Uterus (tissue), 2 donors: ENCODE measurements around the gene DGKG.

Experiments used
- POLR2A ChIP-seq, 2 donors: fragments of 450-650 bp; IDR thresholded peaks; one replicate each; pipeline ENCODE4 v1.6.1; 2016; ENCODE audit warnings: antibody characterized with exemption in 2 of 2, mild to moderate bottlenecking in 1 of 2, moderate library complexity in 1 of 2
- TF ChIP-seq, protein P1 (sequence below), 4 experiments: fragments of 200-600 bp in 2 of 4; fragments of 450-650 bp in 2 of 4; sonication (generic) in 2 of 4; IDR thresholded peaks; one replicate each; pipeline ENCODE4 v1.5.1; 2016 to 2019; ENCODE audit warnings: antibody characterized with exemption in 4 of 4, mild to moderate bottlenecking in 2 of 4, moderate library complexity in 1 of 4

DNA sequence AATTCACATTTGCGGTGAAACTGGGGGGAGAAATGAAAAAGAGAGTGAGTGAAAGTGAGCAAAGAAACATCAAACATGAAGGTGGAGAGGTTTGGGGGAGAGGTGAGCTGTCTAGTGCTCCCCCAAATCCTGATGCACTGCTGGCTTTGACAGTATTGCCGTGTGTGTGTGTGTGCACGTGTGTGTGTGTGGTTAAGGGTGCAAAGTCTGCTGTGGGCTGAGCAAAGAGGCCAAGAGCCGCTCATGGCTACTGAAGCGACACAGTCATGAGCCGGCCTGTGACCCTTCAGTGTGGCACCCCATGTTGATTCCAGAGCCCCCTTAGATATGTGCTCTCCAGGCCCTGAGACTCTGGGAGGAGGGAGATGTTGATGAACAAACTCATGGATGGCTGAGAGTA, 94.3 kb downstream of the DGKG start:
- TF ChIP-seq, protein P1, sequence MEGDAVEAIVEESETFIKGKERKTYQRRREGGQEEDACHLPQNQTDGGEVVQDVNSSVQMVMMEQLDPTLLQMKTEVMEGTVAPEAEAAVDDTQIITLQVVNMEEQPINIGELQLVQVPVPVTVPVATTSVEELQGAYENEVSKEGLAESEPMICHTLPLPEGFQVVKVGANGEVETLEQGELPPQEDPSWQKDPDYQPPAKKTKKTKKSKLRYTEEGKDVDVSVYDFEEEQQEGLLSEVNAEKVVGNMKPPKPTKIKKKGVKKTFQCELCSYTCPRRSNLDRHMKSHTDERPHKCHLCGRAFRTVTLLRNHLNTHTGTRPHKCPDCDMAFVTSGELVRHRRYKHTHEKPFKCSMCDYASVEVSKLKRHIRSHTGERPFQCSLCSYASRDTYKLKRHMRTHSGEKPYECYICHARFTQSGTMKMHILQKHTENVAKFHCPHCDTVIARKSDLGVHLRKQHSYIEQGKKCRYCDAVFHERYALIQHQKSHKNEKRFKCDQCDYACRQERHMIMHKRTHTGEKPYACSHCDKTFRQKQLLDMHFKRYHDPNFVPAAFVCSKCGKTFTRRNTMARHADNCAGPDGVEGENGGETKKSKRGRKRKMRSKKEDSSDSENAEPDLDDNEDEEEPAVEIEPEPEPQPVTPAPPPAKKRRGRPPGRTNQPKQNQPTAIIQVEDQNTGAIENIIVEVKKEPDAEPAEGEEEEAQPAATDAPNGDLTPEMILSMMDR (IDR thresholded peaks at IDR 0.05): no peak
- no peak for TF ChIP-seq POLR2A (IDR thresholded peaks at IDR 0.05)
